ENCODE data around the gene ERICH6. TPM values are rescaled to one million over a fixed set of nuclear protein-coding genes. Genes with fewer than 3 reads are reported as not detected.
"Not testable (repeated sequence)": the region's sequence is repeated elsewhere in the genome, so short reads cannot be mapped to it uniquely, and the experiment has no call there.

The ERICH6 gene
- total RNA-seq, 1 donor, result under 0.01 TPM

DNA sequence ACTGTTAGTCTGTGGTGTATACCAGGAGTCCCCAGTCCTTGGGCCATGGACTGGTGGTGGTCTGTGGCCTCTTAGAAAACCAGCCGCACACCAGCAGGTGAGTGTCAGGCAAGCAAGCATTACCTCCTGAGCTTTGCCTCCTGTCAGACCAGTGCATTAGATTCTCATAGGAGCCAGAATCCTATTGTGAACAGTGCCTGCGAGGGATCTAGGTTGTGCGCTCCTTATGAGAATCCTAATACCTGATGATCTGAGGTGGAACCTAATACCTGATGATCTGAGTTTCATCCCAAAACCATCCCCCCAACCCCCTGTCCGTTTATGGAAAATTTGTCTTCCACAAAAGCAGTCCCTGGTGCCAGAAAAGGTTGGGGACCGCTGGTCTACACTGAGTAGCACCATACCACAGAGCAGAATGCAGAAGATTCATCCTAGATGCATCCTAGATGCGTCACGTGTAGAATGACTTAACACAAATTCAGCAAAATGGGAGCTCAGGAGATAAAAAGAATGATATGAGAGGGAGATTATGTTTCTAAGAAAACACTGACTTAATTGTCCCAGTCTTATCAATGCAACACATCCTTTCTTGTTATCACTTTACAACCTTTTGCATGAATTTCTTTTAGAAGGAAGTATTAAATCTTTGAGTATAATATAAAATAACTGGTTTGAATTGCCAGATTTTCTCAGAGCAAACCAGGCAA lies 72.1 kb downstream of the ERICH6 start:
- Histone ChIP-seq H3K9me3 (ENCODE audit: low read depth, low read length) (no peaks in the 10 kb centered on the region), H3K4me1 (ENCODE audit: insufficient read depth, low read length) (no peaks in the 10 kb centered on the region), H3K4me3 (ENCODE audit: insufficient read depth, low read length) (no peak overlapping the region), H3K27me3 (ENCODE audit: insufficient read depth, low read length) (no peaks in the 10 kb centered on the region), H3K79me2 (ENCODE audit: insufficient read depth, low read length) (no peaks in the 10 kb centered on the region), H2AFZ (ENCODE audit: low read length) (no peak overlapping the region), H3K4me2 (ENCODE audit: insufficient read depth, low read length) (no peak overlapping the region), H4K20me1 (ENCODE audit: insufficient read depth, low read length) (no peaks in the 10 kb centered on the region), H3K36me3 (ENCODE audit: insufficient read depth, low read length) (peaks cover 25% of the 10 kb centered on the region), H3K27ac (ENCODE audit: low read depth, low read length) (no peak overlapping the region)
- no peak for TF ChIP-seq CTCF (IDR thresholded peaks at IDR 0.05; ENCODE audit: extremely low read depth, low read depth, low read length)
- no peak for DNase-seq (ENCODE audit: insufficient read length, low spot score, missing footprints)

DNA sequence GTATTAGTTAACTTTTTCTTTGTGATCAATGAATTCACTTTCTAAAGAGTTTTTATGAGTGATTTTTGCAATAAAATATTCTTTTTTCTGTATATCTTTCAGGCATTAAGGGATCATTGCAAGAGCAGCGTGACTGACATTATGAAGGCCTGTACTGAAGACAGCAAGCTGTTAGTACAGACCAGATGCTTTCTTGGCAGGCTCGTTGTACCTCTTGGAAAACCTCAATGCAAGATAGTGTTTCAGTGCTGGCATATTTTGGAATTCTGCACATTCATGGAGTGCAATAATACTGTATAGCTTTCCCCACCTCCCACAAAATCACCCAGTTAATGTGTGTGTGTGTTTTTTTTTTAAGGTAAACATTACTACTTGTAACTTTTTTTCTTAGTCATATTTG lies 76.2 kb downstream of the ERICH6 start:
- Histone ChIP-seq H3K4me3 (ENCODE audit: insufficient read depth, low read length) (no peak overlapping the region), H3K4me1 (ENCODE audit: insufficient read depth, low read length) (peaks cover 15% of the 10 kb centered on the region), H3K79me2 (ENCODE audit: insufficient read depth, low read length) (peaks cover 3% of the 10 kb centered on the region), H3K4me2 (ENCODE audit: insufficient read depth, low read length) (no peak overlapping the region), H3K27ac (ENCODE audit: low read depth, low read length) (no peak overlapping the region), H2AFZ (ENCODE audit: low read length) (no peak overlapping the region), H3K27me3 (ENCODE audit: insufficient read depth, low read length) (no peaks in the 10 kb centered on the region), H3K9me3 (ENCODE audit: low read depth, low read length) (no peaks in the 10 kb centered on the region), H3K36me3 (ENCODE audit: insufficient read depth, low read length) (peaks cover 39% of the 10 kb centered on the region), H4K20me1 (ENCODE audit: insufficient read depth, low read length) (peaks cover 3% of the 10 kb centered on the region)
- no peak for DNase-seq (ENCODE audit: insufficient read length, low spot score, missing footprints)
- TF ChIP-seq CTCF (IDR thresholded peaks at IDR 0.05; ENCODE audit: extremely low read depth, low read depth, low read length), result no peak

GRCh38 chr3:150626148-150626930 lies 77.4 kb downstream of the ERICH6 start:
- Histone ChIP-seq H3K27me3 (ENCODE audit: insufficient read depth, low read length) (no peaks in the 10 kb centered on the region), H3K79me2 (ENCODE audit: insufficient read depth, low read length) (peaks cover 14% of the 10 kb centered on the region), H3K4me2 (ENCODE audit: insufficient read depth, low read length) (no peak overlapping the region), H3K36me3 (ENCODE audit: insufficient read depth, low read length) (peaks cover 34% of the 10 kb centered on the region), H3K27ac (ENCODE audit: low read depth, low read length) (no peak overlapping the region), H3K9me3 (ENCODE audit: low read depth, low read length) (no peaks in the 10 kb centered on the region), H2AFZ (ENCODE audit: low read length) (no peak overlapping the region), H4K20me1 (ENCODE audit: insufficient read depth, low read length) (peaks cover 9% of the 10 kb centered on the region), H3K4me1 (ENCODE audit: insufficient read depth, low read length) (peaks cover 15% of the 10 kb centered on the region), H3K4me3 (ENCODE audit: insufficient read depth, low read length) (no peak overlapping the region)
- no peak for DNase-seq (ENCODE audit: insufficient read length, low spot score, missing footprints)
- TF ChIP-seq CTCF (IDR thresholded peaks at IDR 0.05; ENCODE audit: extremely low read depth, low read depth, low read length), result no peak

GRCh38 chr3:150623945-150624344 lies 79.8 kb downstream of the ERICH6 start:
- Histone ChIP-seq H4K20me1 (ENCODE audit: insufficient read depth, low read length) (peaks cover 13% of the 10 kb centered on the region), H3K27me3 (ENCODE audit: insufficient read depth, low read length) (no peaks in the 10 kb centered on the region), H3K4me2 (ENCODE audit: insufficient read depth, low read length) (no peak overlapping the region), H3K36me3 (ENCODE audit: insufficient read depth, low read length) (peaks cover 29% of the 10 kb centered on the region), H3K4me1 (ENCODE audit: insufficient read depth, low read length) (peaks cover 15% of the 10 kb centered on the region), H3K9me3 (ENCODE audit: low read depth, low read length) (no peaks in the 10 kb centered on the region), H3K4me3 (ENCODE audit: insufficient read depth, low read length) (no peak overlapping the region), H3K79me2 (ENCODE audit: insufficient read depth, low read length) (peaks cover 34% of the 10 kb centered on the region), H2AFZ (ENCODE audit: low read length) (no peak overlapping the region), H3K27ac (ENCODE audit: low read depth, low read length) (peak overlapping the region; percentile 27)
- DNase-seq (ENCODE audit: insufficient read length, low spot score, missing footprints), result peak; percentile 45
- no peak for TF ChIP-seq CTCF (IDR thresholded peaks at IDR 0.05; ENCODE audit: extremely low read depth, low read depth, low read length)

DNA sequence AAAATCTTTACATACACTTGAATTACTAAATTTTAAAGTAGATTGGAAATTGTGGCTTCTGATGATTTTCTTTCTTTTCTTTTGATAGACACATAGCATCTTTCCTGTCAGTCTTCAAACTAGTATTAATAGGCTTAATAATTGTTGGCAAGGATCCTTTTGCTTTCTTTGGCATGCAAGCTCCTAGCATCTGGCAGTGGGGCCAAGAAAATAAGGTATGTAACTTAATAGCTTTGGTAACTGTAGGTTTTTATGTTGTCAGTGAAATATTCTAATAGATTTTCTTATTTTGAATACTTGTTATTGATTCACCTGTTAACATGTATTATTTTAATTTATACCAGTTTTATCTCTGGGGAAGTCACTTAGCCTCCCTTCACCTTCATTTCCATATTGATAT lies 80.8 kb downstream of the ERICH6 start:
- peaks cover 15% of the 10 kb centered on the region for H3K4me1 ChIP-seq (ENCODE audit: insufficient read depth, low read length)
- not testable (repeated sequence) for H2AFZ ChIP-seq (ENCODE audit: low read length); H3K4me3 ChIP-seq (ENCODE audit: insufficient read depth, low read length); DNase-seq (ENCODE audit: insufficient read length, low spot score, missing footprints); H3K27ac ChIP-seq (ENCODE audit: low read depth, low read length); H3K27me3 ChIP-seq (ENCODE audit: insufficient read depth, low read length); H3K4me2 ChIP-seq (ENCODE audit: insufficient read depth, low read length); H3K9me3 ChIP-seq (ENCODE audit: low read depth, low read length)
- H3K79me2 ChIP-seq (ENCODE audit: insufficient read depth, low read length), result peaks cover 44% of the 10 kb centered on the region
- peaks cover 31% of the 10 kb centered on the region for H3K36me3 ChIP-seq (ENCODE audit: insufficient read depth, low read length)
- peaks cover 18% of the 10 kb centered on the region for H4K20me1 ChIP-seq (ENCODE audit: insufficient read depth, low read length)
